HG02973 (cell line): Measurements from ENCODE around the gene ISL1.

Source experiments
- ATAC-seq: cut with Tn5 transposase; IDR thresholded peaks from one replicate; pipeline ENCODE4 v1.9.1; 2021; ENCODE audit warnings: moderate library complexity; ENCODE audit not compliant: unreplicated experiment

The ISL1 gene

GRCh38 chr5:51386916-51387883 is 4.0 kb downstream of the ISL1 start:
- ATAC-seq: no peak

GRCh38 chr5:51387884-51388275 is 4.6 kb downstream of the ISL1 start:
- no peak for ATAC-seq

DNA sequence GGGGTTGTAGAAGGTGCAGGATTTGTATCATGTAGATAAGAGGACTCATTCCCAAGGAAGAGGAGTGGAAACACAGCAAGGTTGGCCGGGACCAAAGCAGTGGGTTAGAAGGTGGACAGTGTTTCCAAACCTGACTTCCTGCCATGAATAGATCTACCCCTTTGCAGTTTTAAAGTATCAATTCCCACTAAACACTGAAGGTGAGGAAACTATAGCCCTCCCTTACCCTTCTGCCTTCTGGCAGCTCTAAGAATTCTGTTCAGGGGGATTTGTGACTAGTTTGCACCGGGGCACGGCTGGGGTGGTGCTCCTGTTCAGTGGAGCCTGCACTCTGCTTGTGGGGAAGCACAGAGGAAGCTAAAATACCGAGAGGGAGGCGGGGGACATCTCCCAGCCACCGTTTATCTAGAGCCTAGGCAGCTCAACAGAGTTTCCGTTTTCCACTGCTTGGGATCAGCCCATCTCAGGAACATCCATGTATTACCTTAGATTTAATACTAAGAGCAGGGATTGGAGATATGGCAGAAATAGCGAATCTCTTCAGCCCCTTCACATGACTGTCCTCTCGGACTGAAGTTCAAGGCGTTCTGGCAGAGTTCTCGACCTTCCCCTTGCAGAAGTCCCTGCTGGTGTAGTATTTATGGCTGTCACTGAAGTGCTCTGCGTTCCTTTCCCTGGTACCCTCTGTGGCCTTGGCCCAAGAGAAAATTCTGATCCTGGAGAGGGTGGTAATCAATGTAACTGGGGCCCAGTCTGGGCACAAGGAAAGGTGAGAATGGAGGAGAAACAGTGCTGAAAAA is 5.4 kb downstream of the ISL1 start:
- ATAC-seq: no peak

DNA sequence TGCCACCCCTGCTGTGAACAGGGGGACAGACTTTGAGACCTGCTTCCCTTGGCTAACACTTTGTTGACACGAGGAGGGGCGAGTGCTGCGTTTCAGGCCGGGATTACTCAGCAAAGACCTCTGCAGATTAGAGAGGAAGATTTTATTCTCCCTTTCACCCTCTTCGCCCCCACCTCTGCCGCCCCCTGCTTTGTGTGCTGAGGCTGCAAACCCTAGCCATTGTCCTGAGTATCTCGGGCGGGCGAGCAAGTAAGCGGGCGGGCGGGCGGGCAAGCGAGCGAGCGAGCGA is 6.0 kb downstream of the ISL1 start:
- no peak for ATAC-seq

GRCh38 chr5:51389577-51390463 is 6.6 kb downstream of the ISL1 start:
- ATAC-seq: no peak

DNA sequence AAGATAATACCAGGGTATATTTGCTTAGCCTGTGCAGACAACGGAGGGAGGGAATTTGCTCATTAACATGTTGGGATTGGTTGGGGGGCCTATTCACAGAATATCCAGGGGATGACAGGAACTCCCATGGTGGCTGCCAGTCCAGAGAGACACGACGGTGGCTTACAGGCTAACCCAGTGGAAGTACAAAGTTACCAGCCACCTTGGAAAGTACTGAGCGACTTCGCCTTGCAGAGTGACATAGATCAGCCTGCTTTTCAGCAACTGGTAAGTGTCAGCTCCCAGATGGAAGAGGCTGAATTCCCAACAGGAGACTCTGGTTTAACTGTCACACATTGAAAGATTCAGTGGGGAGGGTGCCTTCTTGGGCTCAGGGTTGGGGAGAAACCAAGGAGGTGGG is 7.9 kb downstream of the ISL1 start:
- no peak for ATAC-seq

DNA sequence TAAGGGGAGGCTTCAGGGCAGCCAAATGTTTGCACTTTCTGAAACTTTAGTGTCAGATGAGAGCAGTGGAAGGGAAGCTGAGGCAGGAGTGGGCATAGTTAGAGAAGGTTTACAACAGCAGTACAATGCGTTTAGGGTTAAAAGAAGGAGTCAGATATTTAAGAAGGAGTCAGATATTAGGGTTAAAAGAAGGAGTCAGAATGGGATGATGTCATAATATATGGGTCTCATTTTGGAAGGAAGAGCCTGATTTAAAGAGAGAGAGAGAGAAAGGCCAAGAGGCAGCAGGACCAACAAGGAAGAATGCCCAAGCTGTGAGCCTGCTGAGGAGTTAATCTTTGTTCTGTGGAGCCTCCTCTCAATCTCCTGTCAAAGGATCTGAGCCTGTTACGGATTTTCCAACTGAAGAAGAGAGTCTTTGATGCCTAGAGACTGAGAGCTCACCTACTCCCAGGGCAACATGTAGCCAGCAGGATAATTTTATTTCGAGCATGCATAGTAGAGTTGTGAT is 9.5 kb downstream of the ISL1 start:
- ATAC-seq: no peak

DNA sequence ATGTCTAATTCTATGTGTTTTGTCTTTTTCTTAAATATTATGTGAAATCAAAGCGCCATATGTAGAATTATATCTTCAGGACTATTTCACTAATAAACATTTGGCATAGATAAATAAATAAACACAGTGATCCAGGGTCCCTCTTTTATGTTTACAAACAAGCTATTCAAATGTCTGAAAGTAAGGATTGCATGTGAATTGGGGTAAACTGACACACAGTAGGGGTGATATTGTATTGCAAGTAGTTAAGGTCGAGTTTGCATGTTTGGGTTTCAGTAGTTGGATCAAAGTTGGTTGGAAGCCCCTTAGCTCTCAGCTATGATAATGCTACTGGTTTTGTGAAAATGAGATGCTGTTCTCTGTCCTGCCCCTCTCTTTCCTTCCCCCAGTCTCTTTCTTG is 11.4 kb downstream of the ISL1 start:
- ATAC-seq: no peak

DNA sequence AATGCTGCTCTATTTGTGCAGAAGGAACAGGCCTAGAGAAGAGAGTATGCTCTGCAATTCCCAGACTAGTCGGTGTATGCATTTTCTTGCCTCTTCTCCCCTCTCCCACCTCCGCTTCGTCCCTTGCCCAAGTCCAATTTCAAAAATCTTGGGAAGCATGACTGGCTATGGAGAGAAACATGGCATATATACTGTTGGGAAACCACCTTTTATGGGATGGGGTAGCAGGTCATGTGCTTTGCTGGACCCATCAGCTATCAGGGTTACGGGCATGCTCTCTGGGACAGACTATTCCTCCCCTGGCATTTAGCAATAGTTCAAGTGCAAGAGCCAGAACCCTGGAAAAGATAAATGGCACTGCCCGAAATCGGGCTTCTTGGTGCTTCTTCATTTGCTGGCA is 12.0 kb downstream of the ISL1 start:
- ATAC-seq: no peak

DNA sequence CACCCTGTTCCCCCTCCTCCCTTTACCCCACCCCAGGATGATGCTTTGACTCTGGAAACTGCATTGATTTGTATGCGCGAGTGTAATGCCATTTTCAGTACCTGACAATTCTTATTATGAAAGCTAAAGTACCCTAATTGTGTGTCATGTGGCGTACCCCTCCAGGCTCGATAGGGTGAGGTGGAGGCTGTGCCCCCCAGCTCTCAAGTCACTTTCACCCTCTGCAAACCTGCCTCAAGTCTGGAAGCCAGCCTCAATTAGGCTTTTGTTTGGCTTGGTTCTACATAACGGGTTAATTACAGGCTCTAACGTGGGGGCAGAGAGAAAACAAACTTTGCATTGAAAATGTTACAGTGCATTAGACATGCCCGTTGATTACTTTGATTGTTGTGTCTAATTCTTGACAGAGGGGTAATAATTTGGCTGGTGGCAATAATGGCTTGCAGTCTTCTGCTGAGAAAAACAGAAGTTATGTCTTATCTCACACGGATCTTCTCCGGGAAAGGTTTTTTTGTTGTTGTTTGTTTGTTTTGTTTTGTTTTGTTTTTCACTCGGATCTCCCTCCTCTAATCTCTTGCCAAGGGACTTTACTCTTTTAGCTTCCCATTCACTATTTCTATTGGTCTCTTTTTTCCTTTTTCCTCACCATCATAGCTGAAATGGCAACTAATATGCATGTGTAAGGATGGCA is 12.6 kb downstream of the ISL1 start:
- ATAC-seq: no peak

GRCh38 chr5:51396797-51397196 is 13.5 kb downstream of the ISL1 start:
- ATAC-seq: no peak

DNA sequence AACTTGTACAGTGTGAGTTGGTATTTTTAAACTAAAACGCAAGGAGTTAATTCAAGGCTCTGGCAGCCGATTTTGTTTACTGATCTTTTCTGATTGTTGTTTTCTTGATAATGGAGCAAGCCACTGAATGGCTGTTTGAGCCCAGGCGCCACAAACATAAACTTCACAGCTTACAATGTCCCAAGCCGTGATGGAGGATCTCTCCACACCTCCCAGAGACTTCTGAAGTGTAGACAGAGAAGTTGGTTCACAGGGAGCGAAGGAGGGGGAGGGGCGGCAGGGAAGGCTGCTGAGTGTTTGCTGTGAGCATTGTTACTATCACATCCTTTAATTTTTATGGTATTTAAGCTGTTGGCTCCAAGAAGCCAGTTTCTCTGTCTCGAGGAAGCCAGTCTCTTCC is 14.7 kb downstream of the ISL1 start:
- ATAC-seq: no peak

DNA sequence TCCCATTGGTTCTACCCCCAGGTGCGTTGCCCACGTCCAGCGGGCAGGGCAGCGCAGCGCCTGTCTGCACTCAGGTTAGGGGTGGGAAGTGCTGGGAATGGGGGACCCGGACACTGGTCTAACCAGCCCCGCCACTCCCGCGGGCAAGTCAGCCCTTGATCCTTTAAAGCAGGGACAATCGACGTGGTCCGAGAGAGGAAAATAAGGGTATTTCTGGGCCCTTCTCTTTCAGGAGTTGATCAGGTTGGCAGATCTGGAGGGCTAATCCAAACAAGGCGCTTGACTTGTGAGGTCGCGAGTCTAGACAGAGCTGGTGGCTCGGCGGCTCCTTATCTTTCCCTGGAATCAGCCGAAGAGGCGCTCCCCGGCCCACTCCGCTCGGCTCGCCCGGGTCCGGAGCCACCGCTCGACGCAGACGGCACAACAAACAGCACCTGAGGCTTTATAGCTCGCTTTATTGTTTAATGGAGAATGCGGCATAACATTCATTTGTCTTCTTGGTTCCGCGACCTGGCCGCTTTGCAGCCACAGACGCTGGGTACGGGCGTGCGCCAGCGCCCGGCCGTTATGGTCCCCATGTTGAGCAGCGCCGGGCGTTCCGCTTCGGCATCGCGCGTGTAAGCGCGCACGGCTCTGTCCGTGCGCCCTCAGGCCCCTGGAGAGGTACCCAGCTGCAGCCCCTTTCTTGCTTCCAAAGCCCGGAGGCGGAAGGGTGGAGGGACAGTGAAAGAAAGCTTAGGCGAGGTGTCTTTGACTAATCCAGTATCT is 15.8 kb downstream of the ISL1 start:
- ATAC-seq: no peak

DNA sequence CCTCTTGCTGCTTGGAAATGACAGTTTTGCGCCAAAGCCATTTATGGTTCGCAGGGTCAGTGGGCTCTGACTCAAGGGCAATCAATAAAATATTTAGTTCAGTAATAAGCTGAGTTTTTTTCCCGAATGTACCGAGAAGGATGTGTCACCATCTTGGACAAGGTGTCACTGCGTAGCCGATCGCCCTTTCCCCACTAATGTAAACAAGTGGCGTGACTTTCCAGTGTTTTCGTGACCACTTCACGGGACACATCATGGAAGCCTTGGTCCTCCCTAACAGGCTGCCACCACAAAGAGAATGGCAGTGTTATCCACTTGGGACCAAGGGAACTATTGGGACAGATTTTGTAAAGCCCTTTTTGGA is 16.4 kb downstream of the ISL1 start:
- ATAC-seq: no peak

- no peak for ATAC-seq
Measured at GRCh38 chr5:51404255-51404654, 21.0 kb downstream of the ISL1 start.

- no peak for ATAC-seq
Measured at GRCh38 chr5:51411921-51412325, 28.7 kb downstream of the ISL1 start.

- no peak for ATAC-seq
Measured at GRCh38 chr5:51414516-51414915, 31.3 kb downstream of the ISL1 start.

- no peak for ATAC-seq
Measured at GRCh38 chr5:51416149-51416548, 32.9 kb downstream of the ISL1 start.

- ATAC-seq: no peak
Measured at GRCh38 chr5:51433052-51433710, 49.9 kb downstream of the ISL1 start.
